GM12878 (cell line): Measurements from ENCODE around the gene ASRGL1. TPM values are rescaled to one million over a fixed set of nuclear protein-coding genes. Genes with fewer than 3 reads are reported as not detected.
"Not testable (repeated sequence)": the region's sequence is repeated elsewhere in the genome, so short reads cannot be mapped to it uniquely, and the experiment has no call there.

Experiments
- ATAC-seq: fragments of 200-7000 bp; cut with Tn5 transposase; 3 replicates; pipeline ENCODE4 v1.9.1; 2020; ENCODE audit warnings: mild to moderate bottlenecking, moderate library complexity
- BruUV-seq: library from RNA; stranded (reverse); fragments of 400-500 nt; replicated peaks from 2 replicates; lab custom pipeline; 2021; lab: Mats Ljungman, UMichigan
- CTCF ChIA-PET: fragments of 300-600 bp; sonication (Branson Sonifier 250); formaldehyde crosslinking; extraction: SDS; loops from one replicate; lab custom pipeline; 2021; ENCODE audit warnings: inconsistent platforms; lab: Yijun Ruan, JAX
- POLR2A ChIA-PET: fragments of 350-600 bp; formaldehyde crosslinking; extraction: SDS; loops from one replicate; lab custom pipeline; 2021; ENCODE audit warnings: inconsistent platforms; lab: Charles Lee
- RAD21 ChIA-PET: fragments of 300-600 bp; sonication (Branson Sonifier 250); formaldehyde crosslinking; loops from one replicate; lab custom pipeline; 2023; ENCODE audit warnings: antibody characterized with exemption; ENCODE audit not compliant: unreplicated experiment; lab: Charles Lee
- SMC1A ChIA-PET: fragments of 300-600 bp; sonication (Branson Sonifier 250); formaldehyde crosslinking; loops from one replicate; lab custom pipeline; 2023; ENCODE audit not compliant: unreplicated experiment, uncharacterized antibody; lab: Charles Lee
- DNase-seq: peaks from one replicate; pipeline ENCODE4 v3.0.0-alpha.2; 2011; ENCODE audit warnings: low read depth, low spot score
- FAIRE-seq: peaks from 3 replicates; lab custom pipeline; 2011; peaks lifted over from hg19 to GRCh38; lab: Jason Lieb, UNC
- H2AFZ ChIP-seq: 2 replicates; pipeline ENCODE4 v1.6.0; 2011; ENCODE audit warnings: low read depth, low read length, control low read depth; ENCODE audit not compliant: control insufficient read depth
- H3K27ac ChIP-seq: 2 replicates; pipeline ENCODE4 v1.5.1; 2011; ENCODE audit warnings: control low read depth; ENCODE audit not compliant: control insufficient read depth, insufficient read depth
- H3K27me3 ChIP-seq, 2 experiments: replicated peaks in 1 of 2; 2 replicates each; pipeline versions ENCODE4 v1.6.0 to v1.6.1; 2011; ENCODE audit warnings: low read length in 1 of 2; ENCODE audit not compliant: control insufficient read depth in 2 of 2, insufficient read depth in 2 of 2
- H3K36me3 ChIP-seq, 2 experiments: 2 replicates each; pipeline ENCODE4 v1.5.1; 2011; ENCODE audit warnings: low read length in 1 of 2; ENCODE audit not compliant: control insufficient read depth in 2 of 2, insufficient read depth in 2 of 2
- H3K4me1 ChIP-seq: 2 replicates; pipeline ENCODE4 v1.6.1; 2011; ENCODE audit warnings: mild to moderate bottlenecking, low read length, moderate library complexity, mixed read lengths; ENCODE audit not compliant: control insufficient read depth, insufficient read depth
- H3K4me2 ChIP-seq: 2 replicates; pipeline ENCODE4 v1.6.0; 2011; ENCODE audit warnings: control low read depth; ENCODE audit not compliant: control insufficient read depth, insufficient read depth
- H3K4me3 ChIP-seq: fragments of 200-600 bp; sonication (generic); 2 replicates; pipeline ENCODE4 v1.5.1; 2016
- H3K79me2 ChIP-seq: 2 replicates; pipeline ENCODE4 v1.6.0; 2011; ENCODE audit warnings: low read length; ENCODE audit not compliant: control insufficient read depth, insufficient read depth
- H3K9ac ChIP-seq: 2 replicates; pipeline ENCODE4 v1.8.0; 2011; ENCODE audit warnings: low read length, control low read depth, mixed read lengths; ENCODE audit not compliant: control insufficient read depth, insufficient read depth
- H3K9me3 ChIP-seq: replicated peaks from 3 replicates; pipeline ENCODE4 v1.5.1; 2011; ENCODE audit warnings: mild to moderate bottlenecking, low read length; ENCODE audit not compliant: control insufficient read depth, insufficient read depth
- H4K20me1 ChIP-seq: 2 replicates; pipeline ENCODE4 v1.6.0; 2011; ENCODE audit not compliant: control insufficient read depth, insufficient read depth
- RAD21 ChIP-seq: IDR thresholded peaks from 2 replicates; pipeline ENCODE4 v1.6.1; 2011; ENCODE audit warnings: mild to moderate bottlenecking, low read depth, low read length, moderate library complexity; ENCODE audit not compliant: insufficient read depth
- SMC3 ChIP-seq: IDR thresholded peaks from 2 replicates; pipeline ENCODE4 v1.6.1; 2011; ENCODE audit warnings: low read length, improper control_type of control experiment, borderline replicate concordance
- WGBS: methylation state at CpG from one replicate; pipeline ENCODE4 v1.1.6; 2016; ENCODE audit warnings: low lambda C conversion rate; ENCODE audit not compliant: insufficient replicate concordance, insufficient coverage; ENCODE audit errors: missing lambda C conversion rate; 5-methylcytosine and 5-hydroxymethylcytosine counted together
- in situ Hi-C: fragments of 300-500 bp; cut with MboI; formaldehyde crosslinking; loops from 9 replicates; pipeline ENCODE4 v1.14.3; 2018; ENCODE audit warnings: mixed read lengths
- intact Hi-C: fragments of 100-400 bp; cut with micrococcal nuclease; formaldehyde crosslinking; loops from one replicate; pipeline ENCODE4 v1.14.2; 2022; ENCODE audit not compliant: unreplicated experiment
- polyA plus RNA-seq, 11 experiments: library from polyadenylated mRNA; depleted of rRNA in 4 of 11; unstranded in 6 of 11; stranded (reverse) in 5 of 11; fragments of >200 nt; fragmentation: Nextera tagmentation in 4 of 11; fragmentation: Illumina TruSeq in 1 of 11; extraction: Ambion mirVana in 4 of 11; extraction: Trizol in 1 of 11; gene quantifications; 1 replicate in 1 of 11; 2 replicates in 10 of 11; pipeline versions ENCODE4 v1.2.1 to v1.2.3, GENCODE V29; 2011 to 2016; ENCODE audit warnings: inconsistent platforms in 2 of 11, missing spikeins in 2 of 11, low read depth in 1 of 11
- total RNA-seq, 4 experiments: library from RNA; depleted of rRNA in 3 of 4; stranded (reverse); fragments of >200 nt in 3 of 4; fragmentation: Illumina TruSeq in 1 of 4; extraction: Trizol in 1 of 4; gene quantifications; 2 replicates each; pipeline versions ENCODE4 v1.2.1 to v1.2.3, GENCODE V29; 2013 to 2021
- TF ChIP-seq, protein P1 (sequence below), 3 experiments: IDR thresholded peaks in 2 of 3; conservative IDR thresholded peaks in 1 of 3; 2 replicates each; pipeline ENCODE4 v1.5.1; 2011; ENCODE audit warnings: low read depth in 3 of 3, low read length in 3 of 3, mild to moderate bottlenecking in 3 of 3, control low read depth in 2 of 3, moderate library complexity in 2 of 3, inconsistent platforms in 1 of 3, mixed read lengths in 1 of 3; ENCODE audit not compliant: control insufficient read depth in 2 of 3, insufficient read depth in 1 of 3; ENCODE audit errors: extremely low read depth in 1 of 3

Gene ASRGL1
- total and polyA plus RNA-seq, 10 of the 15 experiments (the other 5 are each of a cell fraction or from before 2014, with no cell fraction given): 0.97 to 24.5 (median 4.8) TPM

- H4K20me1 ChIP-seq, H3K4me2 ChIP-seq, H3K27me3 ChIP-seq, H2AFZ ChIP-seq, H3K27ac ChIP-seq, ATAC-seq, H3K79me2 ChIP-seq, H3K4me3 ChIP-seq, H3K9me3 ChIP-seq, BruUV-seq, DNase-seq, H3K36me3 ChIP-seq, POLR2A ChIA-PET, in situ Hi-C loops, FAIRE-seq, H3K4me1 ChIP-seq, H3K9ac ChIP-seq: not testable (repeated sequence)
- WGBS: under 1% methylated on average over 9 of the region's 9 CpGs
- RAD21 ChIA-PET: interaction anchor here (3.3 kb wide), 1 partner anchor 39 kb away, joined by 31 read pairs; no protein-coding TSS in a partner anchor
- SMC1A ChIA-PET: interaction anchor here (0.6 to 5.8 kb wide), 4 partner anchors 8 to 161 kb away, joined by 3 to 70 read pairs (median 4); partner anchors contain the start of gene ASRGL1
- TF ChIP-seq, protein P1, sequence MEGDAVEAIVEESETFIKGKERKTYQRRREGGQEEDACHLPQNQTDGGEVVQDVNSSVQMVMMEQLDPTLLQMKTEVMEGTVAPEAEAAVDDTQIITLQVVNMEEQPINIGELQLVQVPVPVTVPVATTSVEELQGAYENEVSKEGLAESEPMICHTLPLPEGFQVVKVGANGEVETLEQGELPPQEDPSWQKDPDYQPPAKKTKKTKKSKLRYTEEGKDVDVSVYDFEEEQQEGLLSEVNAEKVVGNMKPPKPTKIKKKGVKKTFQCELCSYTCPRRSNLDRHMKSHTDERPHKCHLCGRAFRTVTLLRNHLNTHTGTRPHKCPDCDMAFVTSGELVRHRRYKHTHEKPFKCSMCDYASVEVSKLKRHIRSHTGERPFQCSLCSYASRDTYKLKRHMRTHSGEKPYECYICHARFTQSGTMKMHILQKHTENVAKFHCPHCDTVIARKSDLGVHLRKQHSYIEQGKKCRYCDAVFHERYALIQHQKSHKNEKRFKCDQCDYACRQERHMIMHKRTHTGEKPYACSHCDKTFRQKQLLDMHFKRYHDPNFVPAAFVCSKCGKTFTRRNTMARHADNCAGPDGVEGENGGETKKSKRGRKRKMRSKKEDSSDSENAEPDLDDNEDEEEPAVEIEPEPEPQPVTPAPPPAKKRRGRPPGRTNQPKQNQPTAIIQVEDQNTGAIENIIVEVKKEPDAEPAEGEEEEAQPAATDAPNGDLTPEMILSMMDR (IDR thresholded peaks at IDR 0.05 in 2 of 3, conservative IDR thresholded peaks at IDR 0.05 in 1 of 3; ENCODE audit: control insufficient read depth in 2 of 3, extremely low read depth in 1 of 3, insufficient read depth in 1 of 3, low read depth in 3 of 3, low read length in 3 of 3): peak; percentile 18 to 40 (median 19); a peak in 3 of 6 replicates
- TF ChIP-seq RAD21 (peak; percentile 57), SMC3 (peak; percentile 26; the same call in 1 of the 2 replicates)
- intact Hi-C loops: loop anchor here (1.0 to 5.0 kb wide), 4 partner anchors 38 to 206 kb away; no protein-coding TSS in a partner anchor
- CTCF ChIA-PET: interaction anchor here (0.7 to 3.6 kb wide), 13 partner anchors 11 to 523 kb away, joined by 3 to 98 read pairs (median 5); partner anchors contain the start of gene ASRGL1
These were observed 41.3 kb downstream of the ASRGL1 start for GRCh38 chr11:62378459-62379063.

DNA sequence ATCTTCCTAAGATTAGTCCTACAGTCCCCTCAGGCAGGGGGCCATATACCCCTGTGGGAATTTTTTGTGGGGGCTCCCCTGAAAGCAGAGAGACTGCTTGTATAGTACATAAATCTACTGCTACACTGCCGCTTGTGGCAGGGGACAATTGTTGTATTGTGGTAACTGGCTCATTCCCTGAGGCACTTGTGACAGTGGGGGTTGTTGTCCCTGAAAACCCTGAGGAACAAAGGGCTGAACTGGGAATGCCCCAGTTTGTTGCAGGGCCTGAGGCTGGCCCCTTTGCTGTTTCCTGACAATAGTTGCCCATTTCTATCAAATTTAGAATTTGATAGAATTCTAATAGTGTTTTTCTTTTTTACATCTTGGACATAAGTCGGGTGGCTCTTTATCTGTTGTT is 42.3 kb downstream of the ASRGL1 start:
- intact Hi-C loops: loop anchor here (5.0 kb wide), 1 partner anchor 207 kb away; no protein-coding TSS in a partner anchor
- 0% methylated on average over 2 of the region's 2 CpGs for WGBS
- POLR2A ChIA-PET: not testable (repeated sequence)

More for the DNA sequence above, 42.3 kb downstream of the ASRGL1 start:
- CTCF ChIA-PET: interaction anchor here (1.0 to 1.9 kb wide), 7 partner anchors 10 to 522 kb away, joined by 3 to 17 read pairs (median 5); partner anchors contain the start of gene ASRGL1
- ATAC-seq, H3K36me3 ChIP-seq, FAIRE-seq, H3K9ac ChIP-seq, H4K20me1 ChIP-seq, H3K4me1 ChIP-seq, H2AFZ ChIP-seq, in situ Hi-C loops, BruUV-seq, H3K27ac ChIP-seq, H3K4me2 ChIP-seq, H3K4me3 ChIP-seq, H3K27me3 ChIP-seq, H3K79me2 ChIP-seq, H3K9me3 ChIP-seq, DNase-seq: not testable (repeated sequence)
- SMC1A ChIA-PET: interaction anchor here (0.6 to 1.6 kb wide), 4 partner anchors 13 to 161 kb away, joined by 3 to 8 read pairs (median 4); no protein-coding TSS in a partner anchor
- RAD21 ChIA-PET: interaction anchor here (1.0 kb wide), 1 partner anchor 163 kb away, joined by 3 read pairs; no protein-coding TSS in a partner anchor
